Erythroblast (primary cell): ENCODE measurements around the gene ACY1.

ENCODE experiments used
- GATA1 ChIP-seq: IDR thresholded peaks from 2 replicates; pipeline ENCODE4 v1.6.1; 2011; ENCODE audit warnings: low read depth, mild to moderate bottlenecking, control low read depth, low read length, moderate library complexity
- POLR2A ChIP-seq: IDR thresholded peaks from 2 replicates; pipeline ENCODE4 v1.6.1; 2011; ENCODE audit warnings: mild to moderate bottlenecking, low read length

DNA sequence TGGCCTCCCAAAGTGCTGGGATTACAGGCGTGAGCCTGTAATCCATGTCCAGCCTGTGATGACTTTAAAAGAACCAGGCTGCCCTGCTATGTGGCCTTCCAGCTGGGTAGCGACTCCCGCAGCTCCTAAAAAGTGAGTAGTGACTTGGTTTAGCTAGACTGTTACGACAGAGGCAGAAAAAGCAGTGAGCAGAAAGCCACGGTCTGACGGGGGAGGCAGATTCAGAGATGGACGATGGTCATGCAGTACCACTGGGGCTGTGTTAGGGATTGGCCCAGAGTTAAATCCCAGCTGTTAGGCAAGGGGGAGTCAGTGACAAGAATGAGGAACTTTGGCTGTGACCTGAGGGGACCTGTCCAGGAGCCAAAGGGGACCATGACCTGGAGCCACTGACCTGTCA lies 15.4 kb downstream of the ACY1 start:
- no peak for TF ChIP-seq POLR2A
- no peak for TF ChIP-seq GATA1
